ENCODE data around the gene USP20. TPM values are rescaled to one million over a fixed set of nuclear protein-coding genes. Genes with fewer than 3 reads are reported as not detected.

USP20 gene
- total RNA-seq, 1 donor from 2014 or later: 3.7 TPM

DNA sequence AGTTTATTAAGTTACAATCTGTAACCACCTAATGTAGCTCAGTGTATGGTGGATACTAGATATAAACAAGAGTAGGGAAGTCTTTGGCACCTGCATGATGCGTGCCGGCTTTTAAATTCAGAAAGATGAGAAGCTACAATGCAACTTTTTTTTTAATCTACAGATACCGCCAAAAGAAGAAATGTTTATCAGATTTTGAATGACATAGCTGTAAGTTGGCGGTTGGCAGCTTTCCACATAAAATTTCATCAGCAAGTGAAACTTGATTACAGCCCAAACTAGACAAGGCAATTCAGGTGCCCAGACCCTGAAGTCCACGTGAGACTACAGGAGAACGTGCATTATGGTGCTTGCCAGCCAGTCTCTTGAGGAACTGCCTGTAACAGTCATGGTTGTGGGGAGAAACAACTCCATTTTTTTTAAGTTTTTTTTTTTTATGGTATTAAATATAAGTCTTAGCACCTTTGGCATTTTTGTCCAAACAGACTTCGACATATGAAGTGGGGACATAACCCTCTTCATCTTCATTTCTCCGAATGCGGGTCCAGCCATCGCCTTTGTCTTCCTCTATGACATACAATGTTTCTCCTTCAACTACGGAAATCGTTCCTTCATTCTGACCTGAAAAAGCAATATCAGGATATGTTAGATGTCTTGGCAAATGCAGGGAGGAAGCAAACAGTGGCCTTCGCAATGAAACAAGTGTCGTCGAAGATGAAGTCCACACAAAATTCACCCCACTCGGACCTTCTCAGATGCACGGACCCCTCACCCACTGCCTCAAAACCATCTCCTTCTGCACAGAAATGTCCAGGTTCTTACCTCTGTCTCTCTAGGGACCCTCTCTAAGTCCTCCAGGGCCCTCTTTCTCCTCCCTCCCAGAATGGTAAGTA, 60.4 kb downstream of the USP20 start:
- Histone ChIP-seq H3K4me1 (ENCODE audit: control insufficient read depth in 3 of 3, insufficient read depth in 3 of 3, low read length in 3 of 3) (no peaks in the 10 kb centered on the region), H3K9me3 (ENCODE audit: control insufficient read depth in 3 of 3, low read length in 3 of 3) (no peaks in the 10 kb centered on the region), H3K27me3 (ENCODE audit: control insufficient read depth in 3 of 3, insufficient read depth in 3 of 3, low read length in 3 of 3) (no peaks in the 10 kb centered on the region), H3K4me3 (ENCODE audit: low read length in 3 of 3) (no peak overlapping the region), H3K27ac (ENCODE audit: low read depth, low read length) (no peak overlapping the region), H3K36me3 (ENCODE audit: control insufficient read depth in 3 of 3, insufficient read depth in 3 of 3, low read length in 3 of 3) (peaks cover 13 to 35% (median 33%) of the 10 kb centered on the region in 3 donors), H3K9ac (ENCODE audit: low read depth in 1 of 3, low read length in 3 of 3) (no peak overlapping the region)

GRCh38 chr9:129897263-129897662, 62.0 kb downstream of the USP20 start:
- H3K27ac ChIP-seq (ENCODE audit: low read depth, low read length): no peak overlapping the region
- no peak overlapping the region for H3K4me3 ChIP-seq (ENCODE audit: low read length in 3 of 3)
- H3K36me3 ChIP-seq (ENCODE audit: control insufficient read depth in 3 of 3, insufficient read depth in 3 of 3, low read length in 3 of 3): peaks cover 17 to 44% (median 36%) of the 10 kb centered on the region in 3 donors

DNA sequence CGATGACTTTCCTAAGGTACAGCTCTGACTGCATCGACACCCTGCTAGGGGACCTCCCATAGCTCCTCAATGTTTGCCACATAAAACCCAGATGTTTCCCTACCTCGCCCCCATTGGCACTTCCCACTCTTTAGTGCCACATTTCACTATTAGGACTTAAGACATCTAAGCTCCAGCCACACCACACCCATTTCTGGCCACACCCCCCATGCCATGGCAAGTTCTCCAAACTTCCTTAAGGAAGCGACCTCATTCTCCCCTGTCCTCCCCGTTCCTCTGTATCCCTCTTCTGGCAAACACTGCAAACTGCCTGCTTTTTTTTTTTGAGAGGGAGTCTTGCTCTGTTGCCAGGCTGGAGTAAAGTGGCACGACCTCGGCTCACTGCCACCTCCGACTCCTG, 62.9 kb downstream of the USP20 start:
- Histone ChIP-seq H3K27me3 (ENCODE audit: control insufficient read depth in 3 of 3, insufficient read depth in 3 of 3, low read length in 3 of 3) (no peaks in the 10 kb centered on the region), H3K27ac (ENCODE audit: low read depth, low read length) (no peak overlapping the region), H3K4me3 (ENCODE audit: low read length in 3 of 3) (no peak overlapping the region), H3K4me1 (ENCODE audit: control insufficient read depth in 3 of 3, insufficient read depth in 3 of 3, low read length in 3 of 3) (no peaks in the 10 kb centered on the region), H3K9ac (ENCODE audit: low read depth in 1 of 3, low read length in 3 of 3) (no peak overlapping the region), H3K36me3 (ENCODE audit: control insufficient read depth in 3 of 3, insufficient read depth in 3 of 3, low read length in 3 of 3) (peaks cover 17 to 50% (median 43%) of the 10 kb centered on the region in 3 donors), H3K9me3 (ENCODE audit: control insufficient read depth in 3 of 3, low read length in 3 of 3) (no peaks in the 10 kb centered on the region)

More at GRCh38 chr9:129897263-129897662, 62.0 kb downstream of the USP20 start:
- no peaks in the 10 kb centered on the region for H3K4me1 ChIP-seq (ENCODE audit: control insufficient read depth in 3 of 3, insufficient read depth in 3 of 3, low read length in 3 of 3)
- no peak overlapping the region for H3K9ac ChIP-seq (ENCODE audit: low read depth in 1 of 3, low read length in 3 of 3)
- no peaks in the 10 kb centered on the region for H3K27me3 ChIP-seq (ENCODE audit: control insufficient read depth in 3 of 3, insufficient read depth in 3 of 3, low read length in 3 of 3)
- no peaks in the 10 kb centered on the region for H3K9me3 ChIP-seq (ENCODE audit: control insufficient read depth in 3 of 3, low read length in 3 of 3)

- Histone ChIP-seq H3K4me3 (ENCODE audit: low read length in 3 of 3) (no peak overlapping the region), H3K4me1 (ENCODE audit: control insufficient read depth in 3 of 3, insufficient read depth in 3 of 3, low read length in 3 of 3) (no peaks in the 10 kb centered on the region), H3K27ac (ENCODE audit: low read depth, low read length) (no peak overlapping the region), H3K36me3 (ENCODE audit: control insufficient read depth in 3 of 3, insufficient read depth in 3 of 3, low read length in 3 of 3) (peaks cover 17 to 50% (median 39%) of the 10 kb centered on the region in 3 donors), H3K9me3 (ENCODE audit: control insufficient read depth in 3 of 3, low read length in 3 of 3) (no peaks in the 10 kb centered on the region), H3K27me3 (ENCODE audit: control insufficient read depth in 3 of 3, insufficient read depth in 3 of 3, low read length in 3 of 3) (no peaks in the 10 kb centered on the region), H3K9ac (ENCODE audit: low read depth in 1 of 3, low read length in 3 of 3) (no peak overlapping the region)
These were observed 64.4 kb downstream of the USP20 start for GRCh38 chr9:129899620-129900019.

DNA sequence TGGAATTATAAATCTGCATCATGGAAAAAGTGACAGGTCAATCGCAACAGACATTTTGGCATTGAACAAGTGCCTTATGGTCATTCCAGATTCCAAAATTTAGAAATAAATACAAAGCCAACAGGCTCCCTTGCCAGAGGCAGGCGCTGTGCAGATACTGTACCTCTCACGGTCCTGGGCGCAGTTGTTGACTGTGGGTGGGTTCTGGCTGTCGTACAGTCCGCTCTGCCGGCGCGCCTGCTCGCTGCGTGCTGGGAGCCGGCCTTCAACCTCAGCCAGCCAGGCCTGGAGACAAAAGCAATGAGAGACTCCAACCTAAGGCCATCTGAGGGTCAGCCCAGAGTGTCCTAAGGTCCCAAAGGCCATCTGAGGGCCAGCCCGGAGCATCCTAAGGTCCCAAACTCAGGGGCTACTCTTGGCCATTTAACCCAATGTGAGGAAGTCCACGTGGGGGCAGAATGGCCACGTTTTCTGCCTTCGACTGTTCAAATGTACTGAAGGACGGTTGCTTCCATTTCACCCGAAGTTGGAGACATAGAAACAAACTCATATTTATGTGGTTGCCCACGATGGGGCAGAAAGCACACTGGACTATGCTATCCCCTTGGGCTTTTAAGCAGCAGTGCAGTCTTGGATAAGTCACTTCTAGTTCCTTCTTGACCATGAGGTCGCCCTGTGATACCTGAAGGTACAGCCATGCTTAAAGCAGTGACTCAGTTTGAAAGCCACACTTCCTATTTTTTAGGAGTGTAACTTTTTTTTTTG, 65.2 kb downstream of the USP20 start:
- H3K4me3 ChIP-seq (ENCODE audit: low read length in 3 of 3): no peak overlapping the region
- H3K36me3 ChIP-seq (ENCODE audit: control insufficient read depth in 3 of 3, insufficient read depth in 3 of 3, low read length in 3 of 3): peaks cover 16 to 45% (median 35%) of the 10 kb centered on the region in 3 donors
- H3K27ac ChIP-seq (ENCODE audit: low read depth, low read length): no peak overlapping the region
- no peak overlapping the region for H3K9ac ChIP-seq (ENCODE audit: low read depth in 1 of 3, low read length in 3 of 3)
- H3K9me3 ChIP-seq (ENCODE audit: control insufficient read depth in 3 of 3, low read length in 3 of 3): no peaks in the 10 kb centered on the region
- no peaks in the 10 kb centered on the region for H3K27me3 ChIP-seq (ENCODE audit: control insufficient read depth in 3 of 3, insufficient read depth in 3 of 3, low read length in 3 of 3)
- H3K4me1 ChIP-seq (ENCODE audit: control insufficient read depth in 3 of 3, insufficient read depth in 3 of 3, low read length in 3 of 3): no peaks in the 10 kb centered on the region

DNA sequence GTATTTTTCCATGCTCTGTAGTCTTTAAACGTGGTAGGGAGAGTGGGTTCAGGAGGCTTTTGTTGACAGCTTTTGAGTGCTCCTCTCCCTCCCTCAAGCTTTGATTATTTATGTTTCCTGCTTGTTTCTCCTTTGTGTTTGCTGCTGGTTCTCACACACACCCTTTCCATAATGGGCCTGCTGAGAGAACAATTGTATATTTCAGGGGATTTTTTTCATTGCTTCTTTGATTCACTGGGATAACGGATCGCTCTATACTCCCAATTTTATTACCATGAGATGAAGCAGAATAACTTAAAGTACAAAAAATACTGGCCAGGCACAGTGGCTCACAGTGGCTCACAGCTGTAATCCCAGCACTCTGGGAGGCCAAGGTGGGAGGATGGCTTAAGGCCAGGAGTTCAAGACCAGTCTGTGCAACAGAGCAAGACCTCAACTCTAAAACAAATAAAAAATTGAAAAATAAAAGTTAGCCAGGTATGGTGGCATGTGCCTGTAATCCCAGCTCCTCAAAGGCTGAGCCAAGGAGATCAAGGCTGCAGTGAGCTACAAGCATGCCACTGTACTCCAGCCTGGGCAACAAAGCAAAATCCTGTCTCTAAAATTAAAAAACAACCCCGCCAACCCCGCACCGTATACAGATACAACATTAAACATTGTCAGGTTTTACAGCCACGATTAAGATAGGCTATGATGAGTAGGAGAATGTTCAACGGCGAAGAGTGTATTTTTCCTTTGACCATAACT, 66.9 kb downstream of the USP20 start:
- H3K9ac ChIP-seq (ENCODE audit: low read depth in 1 of 3, low read length in 3 of 3): no peak overlapping the region
- H3K9me3 ChIP-seq (ENCODE audit: control insufficient read depth in 3 of 3, low read length in 3 of 3): no peaks in the 10 kb centered on the region
- H3K4me1 ChIP-seq (ENCODE audit: control insufficient read depth in 3 of 3, insufficient read depth in 3 of 3, low read length in 3 of 3): no peaks in the 10 kb centered on the region
- H3K36me3 ChIP-seq (ENCODE audit: control insufficient read depth in 3 of 3, insufficient read depth in 3 of 3, low read length in 3 of 3): peaks cover 16 to 38% (median 33%) of the 10 kb centered on the region in 3 donors
- no peak overlapping the region for H3K27ac ChIP-seq (ENCODE audit: low read depth, low read length)
- no peak overlapping the region for H3K4me3 ChIP-seq (ENCODE audit: low read length in 3 of 3)
- no peaks in the 10 kb centered on the region for H3K27me3 ChIP-seq (ENCODE audit: control insufficient read depth in 3 of 3, insufficient read depth in 3 of 3, low read length in 3 of 3)

GRCh38 chr9:129902740-129903134, 67.5 kb downstream of the USP20 start:
- H3K9ac ChIP-seq (ENCODE audit: low read depth in 1 of 3, low read length in 3 of 3): no peak overlapping the region
- no peaks in the 10 kb centered on the region for H3K4me1 ChIP-seq (ENCODE audit: control insufficient read depth in 3 of 3, insufficient read depth in 3 of 3, low read length in 3 of 3)
- H3K36me3 ChIP-seq (ENCODE audit: control insufficient read depth in 3 of 3, insufficient read depth in 3 of 3, low read length in 3 of 3): peaks cover 18 to 42% (median 37%) of the 10 kb centered on the region in 3 donors
- H3K9me3 ChIP-seq (ENCODE audit: control insufficient read depth in 3 of 3, low read length in 3 of 3): no peaks in the 10 kb centered on the region
- H3K27me3 ChIP-seq (ENCODE audit: control insufficient read depth in 3 of 3, insufficient read depth in 3 of 3, low read length in 3 of 3): no peaks in the 10 kb centered on the region
- H3K27ac ChIP-seq (ENCODE audit: low read depth, low read length): no peak overlapping the region
- H3K4me3 ChIP-seq (ENCODE audit: low read length in 3 of 3): no peak overlapping the region

DNA sequence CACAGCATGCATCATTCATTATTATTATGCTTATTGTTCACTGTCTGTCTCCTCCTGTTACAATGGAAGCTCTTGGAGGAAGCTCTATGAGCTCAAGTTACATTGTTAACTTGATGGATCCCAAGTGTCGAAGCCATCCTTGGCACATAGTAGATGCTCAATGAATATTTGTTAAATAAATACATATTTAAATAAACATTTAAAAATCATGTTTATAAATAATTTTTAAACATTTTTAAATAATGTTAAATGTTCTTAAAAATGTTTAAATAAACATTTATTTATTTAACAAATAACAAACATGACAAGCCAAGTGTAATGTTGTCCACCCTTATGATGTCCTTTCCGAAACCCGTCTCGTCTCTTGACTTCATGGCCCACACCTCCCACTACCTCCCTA, 69.5 kb downstream of the USP20 start:
- peaks cover 18 to 30% (median 29%) of the 10 kb centered on the region in 3 donors for H3K36me3 ChIP-seq (ENCODE audit: control insufficient read depth in 3 of 3, insufficient read depth in 3 of 3, low read length in 3 of 3)
- H3K27me3 ChIP-seq (ENCODE audit: control insufficient read depth in 3 of 3, insufficient read depth in 3 of 3, low read length in 3 of 3): no peaks in the 10 kb centered on the region
- H3K9ac ChIP-seq (ENCODE audit: low read depth in 1 of 3, low read length in 3 of 3): no peak overlapping the region
- no peaks in the 10 kb centered on the region for H3K4me1 ChIP-seq (ENCODE audit: control insufficient read depth in 3 of 3, insufficient read depth in 3 of 3, low read length in 3 of 3)
- H3K27ac ChIP-seq (ENCODE audit: low read depth, low read length): no peak overlapping the region
- no peak overlapping the region for H3K4me3 ChIP-seq (ENCODE audit: low read length in 3 of 3)
- H3K9me3 ChIP-seq (ENCODE audit: control insufficient read depth in 3 of 3, low read length in 3 of 3): no peaks in the 10 kb centered on the region

DNA sequence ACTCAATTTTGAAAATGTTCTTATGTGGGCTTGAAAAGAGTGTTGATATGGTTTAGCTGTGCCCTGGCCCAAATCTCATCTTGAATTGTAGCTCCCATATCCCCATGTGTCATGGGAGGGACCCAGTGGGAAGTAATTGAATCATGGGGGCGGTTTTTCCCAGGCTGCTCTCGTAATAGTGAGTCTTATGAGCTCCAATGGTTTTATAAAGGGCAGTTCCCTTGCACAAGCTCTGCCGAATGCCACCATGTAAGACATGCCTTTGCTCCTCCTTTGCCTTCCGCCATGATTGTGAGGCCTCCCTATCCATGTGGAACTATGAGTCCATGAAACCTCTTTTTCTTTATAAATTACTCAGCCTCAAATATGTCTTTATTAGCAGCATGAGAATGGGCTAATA, 71.0 kb downstream of the USP20 start:
- H3K9me3 ChIP-seq (ENCODE audit: control insufficient read depth in 3 of 3, low read length in 3 of 3): no peaks in the 10 kb centered on the region
- no peaks in the 10 kb centered on the region for H3K27me3 ChIP-seq (ENCODE audit: control insufficient read depth in 3 of 3, insufficient read depth in 3 of 3, low read length in 3 of 3)
- no peak overlapping the region for H3K27ac ChIP-seq (ENCODE audit: low read depth, low read length)
- no peaks in the 10 kb centered on the region for H3K4me1 ChIP-seq (ENCODE audit: control insufficient read depth in 3 of 3, insufficient read depth in 3 of 3, low read length in 3 of 3)
- H3K36me3 ChIP-seq (ENCODE audit: control insufficient read depth in 3 of 3, insufficient read depth in 3 of 3, low read length in 3 of 3): peaks cover 12 to 23% (median 20%) of the 10 kb centered on the region in 3 donors
- H3K9ac ChIP-seq (ENCODE audit: low read depth in 1 of 3, low read length in 3 of 3): no peak overlapping the region
- no peak overlapping the region for H3K4me3 ChIP-seq (ENCODE audit: low read length in 3 of 3)

Data from skeletal muscle tissue (tissue), 4 donors.